Rectal smooth muscle tissue (tissue), 1 donor: Measurements from ENCODE around the gene TRIP6.
A peak's percentile ranks its signal among the peaks of the same experiment; 100 is the strongest.

Source experiments
- H3K27ac ChIP-seq: one replicate; pipeline ENCODE4 v1.7.0; 2013; ENCODE audit warnings: low read depth, low read length, inconsistent platforms
- H3K27me3 ChIP-seq: one replicate; pipeline ENCODE4 v1.7.0; 2013; ENCODE audit warnings: low read length; ENCODE audit not compliant: control insufficient read depth, insufficient read depth
- H3K36me3 ChIP-seq: one replicate; pipeline ENCODE4 v1.7.0; 2013; ENCODE audit warnings: low read length; ENCODE audit not compliant: control insufficient read depth, insufficient read depth
- H3K4me1 ChIP-seq: one replicate; pipeline ENCODE4 v1.7.0; 2013; ENCODE audit warnings: low read length; ENCODE audit not compliant: control insufficient read depth, insufficient read depth
- H3K4me3 ChIP-seq: one replicate; pipeline ENCODE4 v1.7.0; 2013; ENCODE audit warnings: low read length
- H3K9ac ChIP-seq: one replicate; pipeline ENCODE4 v1.7.0; 2013; ENCODE audit warnings: low read length

Gene TRIP6

DNA sequence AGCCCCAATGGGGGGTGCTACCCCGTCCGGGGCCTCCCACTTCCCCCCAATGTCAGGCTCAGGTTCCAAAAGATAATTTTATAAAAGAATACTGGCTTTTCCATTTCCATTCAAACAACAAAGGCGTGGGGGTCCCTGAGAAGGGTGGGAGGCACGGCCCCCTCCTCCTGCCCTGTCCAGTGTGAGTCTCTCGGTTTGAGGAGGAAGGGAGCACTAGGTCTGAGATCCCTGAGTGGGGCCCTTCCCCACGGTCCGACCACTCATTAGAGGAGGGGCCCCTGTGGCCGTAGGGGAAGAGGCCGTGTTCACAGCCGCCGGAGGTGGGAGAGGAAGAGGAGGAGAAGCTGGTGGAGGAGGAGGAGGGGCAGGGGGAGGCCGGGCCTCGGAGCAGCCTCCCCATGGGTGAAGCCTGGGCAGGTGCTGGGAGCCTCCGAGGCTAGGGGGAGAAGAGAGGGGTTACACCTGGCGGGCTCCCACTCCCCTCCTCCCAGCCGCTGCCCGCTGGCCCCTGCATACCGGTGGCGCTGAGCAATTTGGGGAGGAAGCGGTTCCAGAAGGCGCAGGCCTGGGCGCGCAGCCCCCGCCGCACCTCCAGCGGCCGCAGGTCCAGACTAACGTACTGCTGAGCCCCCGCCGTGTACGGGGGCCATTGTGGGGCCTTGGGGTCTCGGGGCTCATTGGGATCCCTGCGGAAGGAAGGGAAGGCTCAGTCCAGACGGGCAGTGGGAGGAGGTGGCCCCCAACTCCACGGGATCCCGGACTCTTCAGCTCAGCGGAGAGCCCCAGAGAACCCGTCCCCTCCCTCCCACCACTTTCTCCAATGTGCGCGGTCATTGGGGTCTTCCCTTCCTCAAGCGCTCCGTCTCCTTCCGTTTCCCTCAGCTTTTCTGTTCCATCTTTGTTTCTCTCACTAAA, 23.7 kb downstream of the TRIP6 start:
- peaks cover 5% of the 10 kb centered on the region for H3K27me3 ChIP-seq
- H3K4me1 ChIP-seq, result peaks cover 10% of the 10 kb centered on the region
- peaks cover 19% of the 10 kb centered on the region for H3K36me3 ChIP-seq
- H3K9ac ChIP-seq, result no peak overlapping the region
- H3K4me3 ChIP-seq, result peak overlapping the region; percentile 60
- peak overlapping the region; percentile 80 for H3K27ac ChIP-seq

GRCh38 chr7:100891568-100892247, 24.5 kb downstream of the TRIP6 start:
- Histone ChIP-seq H3K4me3 (no peak overlapping the region), H3K9ac (no peak overlapping the region), H3K27ac (no peak overlapping the region), H3K36me3 (peaks cover 11% of the 10 kb centered on the region), H3K4me1 (peaks cover 10% of the 10 kb centered on the region), H3K27me3 (peaks cover 12% of the 10 kb centered on the region)

GRCh38 chr7:100892364-100893317, 25.5 kb downstream of the TRIP6 start:
- Histone ChIP-seq H3K4me3 (no peak overlapping the region), H3K36me3 (peaks cover 7% of the 10 kb centered on the region), H3K27ac (no peak overlapping the region), H3K9ac (no peak overlapping the region), H3K4me1 (peaks cover 10% of the 10 kb centered on the region), H3K27me3 (peaks cover 12% of the 10 kb centered on the region)

- Histone ChIP-seq H3K27me3 (peaks cover 12% of the 10 kb centered on the region), H3K27ac (no peak overlapping the region), H3K4me1 (peaks cover 9% of the 10 kb centered on the region)
Measured at GRCh38 chr7:100893318-100893895, 26.2 kb downstream of the TRIP6 start.

GRCh38 chr7:100893910-100894721, 26.9 kb downstream of the TRIP6 start:
- Histone ChIP-seq H3K27me3 (peaks cover 12% of the 10 kb centered on the region), H3K4me3 (no peak overlapping the region), H3K27ac (no peak overlapping the region), H3K9ac (no peak overlapping the region), H3K36me3 (no peaks in the 10 kb centered on the region), H3K4me1 (peaks cover 2% of the 10 kb centered on the region)

More at GRCh38 chr7:100893318-100893895, 26.2 kb downstream of the TRIP6 start:
- Histone ChIP-seq H3K9ac (no peak overlapping the region), H3K36me3 (peaks cover 3% of the 10 kb centered on the region), H3K4me3 (no peak overlapping the region)

GRCh38 chr7:100894860-100895700, 27.9 kb downstream of the TRIP6 start:
- Histone ChIP-seq H3K27me3 (peaks cover 15% of the 10 kb centered on the region), H3K4me1 (peaks cover 2% of the 10 kb centered on the region), H3K27ac (no peak overlapping the region), H3K4me3 (peak overlapping the region; percentile 48), H3K36me3 (no peaks in the 10 kb centered on the region), H3K9ac (no peak overlapping the region)

GRCh38 chr7:100895701-100895955, 28.4 kb downstream of the TRIP6 start, which contains the start of gene ACHE:
TSS of gene ACHE (minus strand) at chr7:100895888. CDS start at chr7:100894232, 1,656 bp downstream.
- Histone ChIP-seq H3K4me1 (no peaks in the 10 kb centered on the region), H3K27me3 (peaks cover 15% of the 10 kb centered on the region), H3K4me3 (peak within 1 kb of the TSS; percentile 48), H3K36me3 (no peaks in the 10 kb centered on the region), H3K27ac (no peak within 1 kb of the TSS), H3K9ac (no peak within 1 kb of the TSS)

DNA sequence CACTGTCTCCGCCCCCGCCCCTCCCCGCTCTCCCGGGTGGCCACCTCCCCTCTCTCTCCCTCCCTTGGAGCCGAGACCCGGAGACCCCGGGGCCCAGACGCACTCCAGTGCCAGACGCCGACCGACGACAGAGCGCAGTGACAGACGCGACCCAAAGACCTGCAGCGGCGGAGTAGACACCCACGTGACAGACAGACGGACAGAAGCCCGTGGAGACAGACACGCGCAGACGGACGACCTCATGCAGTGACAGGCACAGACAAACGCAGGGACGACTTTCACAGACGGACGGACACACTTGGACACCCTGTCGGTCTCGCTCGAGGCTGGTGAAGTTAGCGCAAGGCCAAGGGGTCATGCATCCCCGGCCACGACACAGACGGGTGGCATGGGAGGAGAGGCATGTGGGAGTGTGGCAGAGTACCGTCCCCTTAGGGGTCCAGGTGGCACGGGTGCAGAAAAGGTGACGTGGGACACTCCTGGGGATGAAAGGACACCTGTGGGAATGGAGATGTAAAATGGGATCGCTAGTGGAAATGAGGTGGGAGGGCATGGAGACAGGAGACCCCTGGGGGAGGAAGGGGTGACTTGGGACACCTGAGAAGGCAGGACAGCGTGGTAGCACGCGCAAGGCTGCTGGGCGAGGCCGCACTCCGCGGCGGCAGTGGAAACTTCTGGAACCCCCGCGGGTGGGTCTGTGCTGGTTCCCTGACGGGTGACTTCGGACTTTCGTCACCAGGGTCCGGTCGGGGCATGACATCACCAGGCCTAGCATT, 29.0 kb downstream of the TRIP6 start:
- Histone ChIP-seq H3K4me3 (peak overlapping the region; percentile 14), H3K9ac (no peak overlapping the region), H3K36me3 (no peaks in the 10 kb centered on the region), H3K27ac (no peak overlapping the region), H3K4me1 (no peaks in the 10 kb centered on the region), H3K27me3 (peaks cover 15% of the 10 kb centered on the region)

- H3K9ac ChIP-seq, result no peak overlapping the region
- H3K4me3 ChIP-seq, result peak overlapping the region; percentile 46
- no peak overlapping the region for H3K27ac ChIP-seq
- peaks cover 15% of the 10 kb centered on the region for H3K27me3 ChIP-seq
- H3K36me3 ChIP-seq, result no peaks in the 10 kb centered on the region
- no peaks in the 10 kb centered on the region for H3K4me1 ChIP-seq
Measured at GRCh38 chr7:100896732-100897608, 29.8 kb downstream of the TRIP6 start.
